Measurements from ENCODE around the gene ASAP2.

DNA sequence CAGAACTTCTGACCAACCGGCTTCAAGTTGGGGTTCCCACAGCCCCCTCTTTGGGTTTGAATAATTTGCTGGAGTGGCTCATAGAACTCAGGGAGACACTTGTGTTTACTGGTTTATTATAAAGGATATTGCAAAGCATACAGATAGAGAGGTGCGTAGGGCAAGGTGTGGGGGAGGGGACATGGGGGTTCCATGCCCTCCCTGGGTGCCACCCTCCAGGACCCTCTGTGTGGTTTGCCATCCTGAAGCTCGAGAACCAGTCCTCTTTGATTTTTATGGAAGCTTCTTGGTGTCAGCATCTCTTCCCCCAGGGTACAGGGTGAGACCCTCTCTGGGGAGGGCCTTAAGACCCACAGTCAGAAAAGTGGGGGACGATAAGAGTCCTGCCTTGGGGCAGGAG is 177.9 kb downstream of the ASAP2 start:
- TF ChIP-seq POLR2AphosphoS5 (IDR thresholded peaks at IDR 0.05; ENCODE audit: low read depth, low read length): no peak
- TF ChIP-seq, protein P1, sequence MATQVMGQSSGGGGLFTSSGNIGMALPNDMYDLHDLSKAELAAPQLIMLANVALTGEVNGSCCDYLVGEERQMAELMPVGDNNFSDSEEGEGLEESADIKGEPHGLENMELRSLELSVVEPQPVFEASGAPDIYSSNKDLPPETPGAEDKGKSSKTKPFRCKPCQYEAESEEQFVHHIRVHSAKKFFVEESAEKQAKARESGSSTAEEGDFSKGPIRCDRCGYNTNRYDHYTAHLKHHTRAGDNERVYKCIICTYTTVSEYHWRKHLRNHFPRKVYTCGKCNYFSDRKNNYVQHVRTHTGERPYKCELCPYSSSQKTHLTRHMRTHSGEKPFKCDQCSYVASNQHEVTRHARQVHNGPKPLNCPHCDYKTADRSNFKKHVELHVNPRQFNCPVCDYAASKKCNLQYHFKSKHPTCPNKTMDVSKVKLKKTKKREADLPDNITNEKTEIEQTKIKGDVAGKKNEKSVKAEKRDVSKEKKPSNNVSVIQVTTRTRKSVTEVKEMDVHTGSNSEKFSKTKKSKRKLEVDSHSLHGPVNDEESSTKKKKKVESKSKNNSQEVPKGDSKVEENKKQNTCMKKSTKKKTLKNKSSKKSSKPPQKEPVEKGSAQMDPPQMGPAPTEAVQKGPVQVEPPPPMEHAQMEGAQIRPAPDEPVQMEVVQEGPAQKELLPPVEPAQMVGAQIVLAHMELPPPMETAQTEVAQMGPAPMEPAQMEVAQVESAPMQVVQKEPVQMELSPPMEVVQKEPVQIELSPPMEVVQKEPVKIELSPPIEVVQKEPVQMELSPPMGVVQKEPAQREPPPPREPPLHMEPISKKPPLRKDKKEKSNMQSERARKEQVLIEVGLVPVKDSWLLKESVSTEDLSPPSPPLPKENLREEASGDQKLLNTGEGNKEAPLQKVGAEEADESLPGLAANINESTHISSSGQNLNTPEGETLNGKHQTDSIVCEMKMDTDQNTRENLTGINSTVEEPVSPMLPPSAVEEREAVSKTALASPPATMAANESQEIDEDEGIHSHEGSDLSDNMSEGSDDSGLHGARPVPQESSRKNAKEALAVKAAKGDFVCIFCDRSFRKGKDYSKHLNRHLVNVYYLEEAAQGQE (IDR thresholded peaks at IDR 0.05; ENCODE audit: insufficient read depth in 1 of 2, low read depth in 2 of 2, low read length in 2 of 2): no peak
- TF ChIP-seq TAF1 (IDR thresholded peaks at IDR 0.05; ENCODE audit: borderline replicate concordance, insufficient read depth, low read length): no peak
- no peak for TF ChIP-seq SIN3A (IDR thresholded peaks at IDR 0.05; ENCODE audit: borderline replicate concordance, insufficient read depth, low read length)

Data from PFSK-1 (cell line).